ENCODE data around the gene EXD3. TPM values are rescaled to one million over a fixed set of nuclear protein-coding genes. Genes with fewer than 3 reads are reported as not detected.
"Not testable (repeated sequence)": the region's sequence is repeated elsewhere in the genome, so short reads cannot be mapped to it uniquely, and the experiment has no call there.

Gene EXD3
- total RNA-seq, 1 donor from 2014 or later = 24.5 TPM

GRCh38 chr9:137380171-137380570, 42.8 kb downstream of the EXD3 start:
- peaks cover 2% of the 10 kb centered on the region for H3K4me1 Mint-ChIP-seq (ENCODE audit: low read depth, unreplicated experiment)
- peaks cover 11% of the 10 kb centered on the region for H3K9me3 Mint-ChIP-seq (ENCODE audit: unreplicated experiment)
- DNase-seq = no peak
- H3K36me3 Mint-ChIP-seq (ENCODE audit: unreplicated experiment) = peaks cover 5% of the 10 kb centered on the region
- TF ChIP-seq CTCF (IDR thresholded peaks at IDR 0.05; ENCODE audit: partially characterized antibody, unreplicated experiment) = no peak
- H3K27ac Mint-ChIP-seq (ENCODE audit: unreplicated experiment) = no peak overlapping the region
- H3K27me3 Mint-ChIP-seq (ENCODE audit: unreplicated experiment) = peaks cover 5% of the 10 kb centered on the region
- H3K4me3 Mint-ChIP-seq (ENCODE audit: unreplicated experiment) = no peak overlapping the region

GRCh38 chr9:137379761-137380161, 43.2 kb downstream of the EXD3 start:
- no peak overlapping the region for H3K4me3 Mint-ChIP-seq (ENCODE audit: unreplicated experiment)
- peaks cover 11% of the 10 kb centered on the region for H3K9me3 Mint-ChIP-seq (ENCODE audit: unreplicated experiment)
- H3K4me1 Mint-ChIP-seq (ENCODE audit: low read depth, unreplicated experiment) = peaks cover 2% of the 10 kb centered on the region
- peaks cover 5% of the 10 kb centered on the region for H3K27me3 Mint-ChIP-seq (ENCODE audit: unreplicated experiment)
- no peak for DNase-seq
- no peak for TF ChIP-seq CTCF (IDR thresholded peaks at IDR 0.05; ENCODE audit: partially characterized antibody, unreplicated experiment)
- H3K36me3 Mint-ChIP-seq (ENCODE audit: unreplicated experiment) = peaks cover 5% of the 10 kb centered on the region
- no peak overlapping the region for H3K27ac Mint-ChIP-seq (ENCODE audit: unreplicated experiment)

- H3K4me3 Mint-ChIP-seq (ENCODE audit: unreplicated experiment); H3K27me3 Mint-ChIP-seq (ENCODE audit: unreplicated experiment); H3K27ac Mint-ChIP-seq (ENCODE audit: unreplicated experiment); DNase-seq; H3K4me1 Mint-ChIP-seq (ENCODE audit: low read depth, unreplicated experiment); H3K36me3 Mint-ChIP-seq (ENCODE audit: unreplicated experiment): not testable (repeated sequence)
- H3K9me3 Mint-ChIP-seq (ENCODE audit: unreplicated experiment) = peaks cover 11% of the 10 kb centered on the region
Measured at GRCh38 chr9:137378688-137379410, 44.1 kb downstream of the EXD3 start.

- Mint-ChIP-seq H3K36me3 (ENCODE audit: unreplicated experiment) (peaks cover 5% of the 10 kb centered on the region), H3K4me3 (ENCODE audit: unreplicated experiment) (no peak overlapping the region), H3K27ac (ENCODE audit: unreplicated experiment) (no peak overlapping the region), H3K27me3 (ENCODE audit: unreplicated experiment) (peaks cover 7% of the 10 kb centered on the region), H3K9me3 (ENCODE audit: unreplicated experiment) (peaks cover 8% of the 10 kb centered on the region), H3K4me1 (ENCODE audit: low read depth, unreplicated experiment) (peaks cover 6% of the 10 kb centered on the region)
- no peak for TF ChIP-seq CTCF (IDR thresholded peaks at IDR 0.05; ENCODE audit: partially characterized antibody, unreplicated experiment)
- DNase-seq = no peak
Measured at GRCh38 chr9:137376386-137376785, 46.6 kb downstream of the EXD3 start.

- H3K36me3 Mint-ChIP-seq (ENCODE audit: unreplicated experiment) = peaks cover 5% of the 10 kb centered on the region
Measured at GRCh38 chr9:137375321-137376058, 47.5 kb downstream of the EXD3 start.

More at GRCh38 chr9:137375321-137376058, 47.5 kb downstream of the EXD3 start:
- peaks cover 8% of the 10 kb centered on the region for H3K9me3 Mint-ChIP-seq (ENCODE audit: unreplicated experiment)
- no peak overlapping the region for H3K4me3 Mint-ChIP-seq (ENCODE audit: unreplicated experiment)
- peaks cover 7% of the 10 kb centered on the region for H3K27me3 Mint-ChIP-seq (ENCODE audit: unreplicated experiment)
- peaks cover 6% of the 10 kb centered on the region for H3K4me1 Mint-ChIP-seq (ENCODE audit: low read depth, unreplicated experiment)
- H3K27ac Mint-ChIP-seq (ENCODE audit: unreplicated experiment) = no peak overlapping the region
- DNase-seq = no peak
- TF ChIP-seq CTCF (IDR thresholded peaks at IDR 0.05; ENCODE audit: partially characterized antibody, unreplicated experiment) = no peak

Measured in glutamatergic neuron (in vitro differentiated cells).